Measurements from ENCODE around the gene SPPL3.

DNA sequence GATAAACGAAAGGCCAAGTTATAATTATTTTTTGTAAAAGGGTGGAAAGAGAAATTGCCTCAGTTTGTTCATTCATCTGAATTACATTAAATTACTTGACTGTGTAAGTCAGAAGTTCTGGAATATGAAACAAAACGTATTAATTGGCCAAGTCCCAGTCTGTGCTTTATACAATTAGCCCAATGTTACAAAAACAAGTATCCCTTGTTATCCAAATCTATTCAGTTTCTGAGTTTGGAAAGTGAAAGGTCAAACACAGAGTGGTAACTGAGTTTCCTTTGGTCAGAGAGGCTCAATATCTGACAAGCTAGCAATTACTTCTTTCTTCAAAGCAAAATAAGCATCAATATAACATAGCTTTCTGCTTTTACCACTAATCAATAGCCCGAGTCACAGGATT lies 62.6 kb downstream of the SPPL3 start:
- TF ChIP-seq POLR2AphosphoS5 (IDR thresholded peaks at IDR 0.05; ENCODE audit: low read depth, low read length): no peak
- no peak for TF ChIP-seq TAF1 (IDR thresholded peaks at IDR 0.05; ENCODE audit: borderline replicate concordance, insufficient read depth, low read length)
- TF ChIP-seq REST (IDR thresholded peaks at IDR 0.05; ENCODE audit: insufficient read depth in 1 of 2, low read depth in 2 of 2, low read length in 2 of 2): no peak
- TF ChIP-seq SIN3A (IDR thresholded peaks at IDR 0.05; ENCODE audit: borderline replicate concordance, insufficient read depth, low read length): no peak

All from PFSK-1 (cell line).